ENCODE measurements around the gene MCTP1. TPM values are rescaled to one million over a fixed set of nuclear protein-coding genes. Genes with fewer than 3 reads are reported as not detected.

Gene MCTP1
- total RNA-seq, 4 donors from 2014 or later, result 27.2 to 238 (median 54.5) TPM

GRCh38 chr5:95194856-95195255 is 90.0 kb downstream of the MCTP1 start:
- no peak for ATAC-seq (ENCODE audit: low FRiP score)
- no peak for DNase-seq (ENCODE audit: low spot score)
- no peak for TF ChIP-seq CTCF (IDR thresholded peaks at IDR 0.05)

- ATAC-seq (ENCODE audit: low FRiP score), result no peak
- no peak for TF ChIP-seq CTCF (IDR thresholded peaks at IDR 0.05)
- no peak for DNase-seq (ENCODE audit: low spot score)
Observed at GRCh38 chr5:95191330-95191729, 93.6 kb downstream of the MCTP1 start.

GRCh38 chr5:95184924-95185323 is 100.0 kb downstream of the MCTP1 start:
- DNase-seq (ENCODE audit: low spot score) (no peak), ATAC-seq (ENCODE audit: low FRiP score) (no peak)
- no peak for TF ChIP-seq CTCF (IDR thresholded peaks at IDR 0.05)

GRCh38 chr5:95181644-95182043 is 103.2 kb downstream of the MCTP1 start:
- no peak for TF ChIP-seq CTCF (IDR thresholded peaks at IDR 0.05)
- ATAC-seq (ENCODE audit: low FRiP score) (no peak), DNase-seq (ENCODE audit: low spot score) (no peak)

- TF ChIP-seq CTCF (IDR thresholded peaks at IDR 0.05), result no peak
- no peak for ATAC-seq (ENCODE audit: low FRiP score)
Observed at GRCh38 chr5:95178046-95178651, 106.7 kb downstream of the MCTP1 start.

GRCh38 chr5:95177456-95177855 is 107.4 kb downstream of the MCTP1 start:
- no peak for TF ChIP-seq CTCF (IDR thresholded peaks at IDR 0.05)
- DNase-seq (ENCODE audit: low spot score), result no peak
- ATAC-seq (ENCODE audit: low FRiP score), result no peak

More at GRCh38 chr5:95178046-95178651, 106.7 kb downstream of the MCTP1 start:
- no peak for DNase-seq (ENCODE audit: low spot score)

- no peak for TF ChIP-seq CTCF (IDR thresholded peaks at IDR 0.05)
- no peak for DNase-seq (ENCODE audit: low spot score)
- no peak for ATAC-seq (ENCODE audit: low FRiP score)
Observed at GRCh38 chr5:95175106-95175505, 109.8 kb downstream of the MCTP1 start.

Data from omental fat pad (tissue), 4 donors.